ENCODE data around the gene COL9A1.

Gene COL9A1

DNA sequence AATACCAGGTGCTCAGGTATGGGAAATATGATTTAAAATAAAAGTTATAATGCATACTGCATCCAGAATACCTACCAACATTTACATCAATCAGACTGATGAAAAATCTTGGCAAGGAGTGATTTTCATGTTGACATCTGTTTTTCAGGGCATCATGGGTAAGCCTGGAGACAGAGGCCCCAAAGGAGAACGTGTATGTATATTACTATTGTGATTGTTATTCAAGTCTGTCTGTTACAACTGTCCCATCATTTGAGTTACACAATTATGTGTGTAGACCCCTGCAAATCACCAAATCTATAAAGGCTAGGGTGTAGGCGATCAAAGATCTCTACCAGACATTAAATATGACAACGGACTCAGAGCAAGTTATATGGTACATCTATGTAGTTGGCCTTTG, 118.2 kb downstream of the COL9A1 start:
- TF ChIP-seq ZNF274 (IDR thresholded peaks at IDR 0.05; ENCODE audit: low read depth, low read length): no peak
- no peak overlapping the region for H3K4me3 ChIP-seq (ENCODE audit: low read length)

- H3K4me3 ChIP-seq (ENCODE audit: low read length): no peak overlapping the region
- TF ChIP-seq ZNF274 (IDR thresholded peaks at IDR 0.05; ENCODE audit: low read depth, low read length): no peak
Measured at GRCh38 chr6:70183538-70183937, 119.3 kb downstream of the COL9A1 start.

GRCh38 chr6:70180901-70181599, 121.8 kb downstream of the COL9A1 start:
- no peak overlapping the region for H3K4me3 ChIP-seq (ENCODE audit: low read length)
- TF ChIP-seq ZNF274 (IDR thresholded peaks at IDR 0.05; ENCODE audit: low read depth, low read length): no peak

DNA sequence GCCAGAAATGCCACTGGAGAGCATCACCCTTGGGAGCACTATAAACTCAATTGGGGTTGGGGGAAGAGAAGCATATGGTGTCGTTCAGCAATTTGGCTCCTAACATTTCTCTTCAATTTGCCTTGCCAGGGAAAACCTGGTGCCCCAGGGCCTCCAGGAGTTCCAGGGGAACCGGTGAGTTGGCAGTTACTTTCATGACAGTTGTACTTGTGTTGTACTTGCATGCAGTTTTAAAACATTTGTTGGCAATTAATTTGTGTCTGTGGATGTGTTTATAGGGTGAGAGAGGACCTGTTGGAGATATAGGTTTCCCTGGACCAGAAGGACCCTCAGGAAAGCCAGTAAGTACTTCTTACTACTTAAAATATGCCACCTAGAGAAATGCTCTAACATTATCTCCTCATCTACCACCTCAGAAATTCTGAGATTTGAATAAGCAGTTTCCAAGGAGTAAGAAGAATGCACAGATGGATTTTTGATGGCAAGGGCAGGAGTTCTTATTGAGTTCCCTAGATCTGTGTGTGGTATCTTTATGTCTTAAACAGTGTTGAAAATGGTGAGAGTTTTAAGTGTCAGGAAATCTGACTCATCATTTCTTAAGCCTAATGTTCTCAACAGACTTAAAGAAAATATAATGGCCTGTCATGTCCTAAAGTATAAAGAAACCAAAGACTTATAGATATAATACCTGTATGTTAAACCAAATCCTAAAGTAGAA, 122.5 kb downstream of the COL9A1 start:
- no peak for TF ChIP-seq ZNF274 (IDR thresholded peaks at IDR 0.05; ENCODE audit: low read depth, low read length)
- no peak overlapping the region for H3K4me3 ChIP-seq (ENCODE audit: low read length)

GRCh38 chr6:70176842-70177550, 125.9 kb downstream of the COL9A1 start:
- H3K4me3 ChIP-seq (ENCODE audit: low read length): no peak overlapping the region
- no peak for TF ChIP-seq ZNF274 (IDR thresholded peaks at IDR 0.05; ENCODE audit: low read depth, low read length)

GRCh38 chr6:70175770-70176169, 127.1 kb downstream of the COL9A1 start:
- TF ChIP-seq ZNF274 (IDR thresholded peaks at IDR 0.05; ENCODE audit: low read depth, low read length): no peak
- H3K4me3 ChIP-seq (ENCODE audit: low read length): no peak overlapping the region

DNA sequence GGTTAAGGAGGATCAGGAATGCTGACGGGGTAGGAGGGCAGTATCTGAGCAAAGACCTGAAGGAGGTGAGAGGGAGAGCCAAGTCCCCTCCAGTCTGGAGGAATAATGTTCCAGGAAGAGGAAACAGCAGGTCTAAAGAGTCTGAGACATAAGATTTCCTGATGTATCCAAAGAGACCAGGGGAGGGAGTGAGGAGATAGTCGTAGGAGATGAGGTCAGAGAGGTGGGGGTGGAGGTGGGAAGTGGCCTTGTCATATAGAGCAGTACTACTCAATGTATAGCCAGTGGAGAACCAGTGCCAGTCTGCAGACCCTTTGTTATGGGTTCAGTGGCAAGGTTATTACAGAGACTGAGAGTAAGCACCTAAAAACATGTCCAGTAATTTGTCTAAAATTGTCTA, 130.6 kb downstream of the COL9A1 start:
- TF ChIP-seq ZNF274 (IDR thresholded peaks at IDR 0.05; ENCODE audit: low read depth, low read length): no peak

DNA sequence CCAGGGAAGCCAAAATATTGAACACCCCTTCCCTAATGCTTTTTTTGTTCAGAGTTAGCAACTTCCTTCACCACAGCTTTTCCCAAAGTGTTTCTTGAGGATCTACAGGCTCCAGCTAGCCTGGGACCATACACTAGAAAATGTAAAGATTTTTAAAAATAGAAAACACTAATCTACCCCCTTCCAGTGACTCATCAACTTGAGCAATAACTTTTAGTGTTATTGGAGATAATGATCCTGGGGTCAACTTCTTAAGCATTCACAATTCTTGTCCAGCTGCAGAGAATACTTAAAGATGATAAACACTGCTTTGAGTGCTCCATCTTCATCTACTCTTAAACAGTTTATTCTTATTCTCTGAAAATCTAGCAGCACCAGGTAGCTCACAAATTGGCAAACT, 131.6 kb downstream of the COL9A1 start:
- TF ChIP-seq ZNF274 (IDR thresholded peaks at IDR 0.05; ENCODE audit: low read depth, low read length): no peak
- H3K4me3 ChIP-seq (ENCODE audit: low read length): no peak overlapping the region

More for the DNA sequence above, 130.6 kb downstream of the COL9A1 start:
- no peak overlapping the region for H3K4me3 ChIP-seq (ENCODE audit: low read length)

- no peak for TF ChIP-seq ZNF274 (IDR thresholded peaks at IDR 0.05; ENCODE audit: low read depth, low read length)
- H3K4me3 ChIP-seq (ENCODE audit: low read length): no peak overlapping the region
Measured at GRCh38 chr6:70168681-70169377, 134.1 kb downstream of the COL9A1 start.
